ENCODE results near the gene LGI1.

Gene LGI1

DNA sequence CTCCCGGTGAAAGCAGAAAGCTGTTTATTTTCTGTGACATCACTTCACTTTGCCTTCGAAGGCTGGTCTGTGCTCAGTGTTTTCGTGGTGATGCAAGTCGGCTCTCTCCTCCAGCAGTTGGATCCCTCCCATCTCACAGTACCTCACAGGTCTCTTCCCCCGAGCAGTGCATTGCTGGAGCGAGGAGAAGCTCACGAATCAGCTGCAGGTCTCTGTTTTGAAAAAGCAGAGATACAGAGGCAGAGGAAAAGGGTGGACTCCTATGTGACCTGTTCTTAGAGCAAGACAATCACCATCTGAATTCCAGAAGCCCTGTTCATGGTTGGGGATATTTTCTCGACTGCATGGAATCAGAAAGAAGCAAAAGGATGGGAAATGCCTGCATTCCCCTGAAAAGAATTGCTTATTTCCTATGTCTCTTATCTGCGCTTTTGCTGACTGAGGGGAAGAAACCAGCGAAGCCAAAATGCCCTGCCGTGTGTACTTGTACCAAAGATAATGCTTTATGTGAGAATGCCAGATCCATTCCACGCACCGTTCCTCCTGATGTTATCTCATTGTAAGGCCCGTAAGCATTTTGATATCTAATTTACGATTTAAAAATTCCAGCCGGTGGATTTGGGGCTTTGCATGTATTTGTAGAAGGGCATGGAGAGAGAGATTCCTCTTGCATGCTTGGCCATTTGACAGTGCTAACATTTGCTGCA is at the start of gene LGI1:
TSS of gene LGI1 (plus strand) at position 136 of the 707 bp plus-strand sequence. CDS start at position 345, 209 bp downstream.
- Histone ChIP-seq H3K27me3 (ENCODE audit: insufficient read depth, low read length) (no peaks in the 10 kb centered on the region), H3F3A (ENCODE audit: insufficient read depth, low read length) (no peaks in the 10 kb centered on the region), H3K36me3 (ENCODE audit: insufficient read depth, low read length) (no peaks in the 10 kb centered on the region), H3K9ac (ENCODE audit: low read length) (no peak within 1 kb of the TSS), H3K9me3 (ENCODE audit: low read length) (no peaks in the 10 kb centered on the region), H3K9me2 (ENCODE audit: low read depth, low read length) (no peaks in the 10 kb centered on the region), H2AFZ (ENCODE audit: low read length) (no peak within 1 kb of the TSS), H3K79me2 (ENCODE audit: insufficient read depth, low read length) (no peaks in the 10 kb centered on the region), H3K4me2 (ENCODE audit: low read length) (no peak within 1 kb of the TSS), H3K4me1 (ENCODE audit: insufficient read depth, low read length, severe bottlenecking) (no peaks in the 10 kb centered on the region), H3K27ac (ENCODE audit: low read depth, low read length, poor library complexity, severe bottlenecking) (no peak within 1 kb of the TSS), H3K4me3 (ENCODE audit: low read depth, low read length, poor library complexity, severe bottlenecking) (no peak within 1 kb of the TSS), H4K20me1 (ENCODE audit: insufficient read depth, low read length) (no peaks in the 10 kb centered on the region)
- TF ChIP-seq, protein P1, sequence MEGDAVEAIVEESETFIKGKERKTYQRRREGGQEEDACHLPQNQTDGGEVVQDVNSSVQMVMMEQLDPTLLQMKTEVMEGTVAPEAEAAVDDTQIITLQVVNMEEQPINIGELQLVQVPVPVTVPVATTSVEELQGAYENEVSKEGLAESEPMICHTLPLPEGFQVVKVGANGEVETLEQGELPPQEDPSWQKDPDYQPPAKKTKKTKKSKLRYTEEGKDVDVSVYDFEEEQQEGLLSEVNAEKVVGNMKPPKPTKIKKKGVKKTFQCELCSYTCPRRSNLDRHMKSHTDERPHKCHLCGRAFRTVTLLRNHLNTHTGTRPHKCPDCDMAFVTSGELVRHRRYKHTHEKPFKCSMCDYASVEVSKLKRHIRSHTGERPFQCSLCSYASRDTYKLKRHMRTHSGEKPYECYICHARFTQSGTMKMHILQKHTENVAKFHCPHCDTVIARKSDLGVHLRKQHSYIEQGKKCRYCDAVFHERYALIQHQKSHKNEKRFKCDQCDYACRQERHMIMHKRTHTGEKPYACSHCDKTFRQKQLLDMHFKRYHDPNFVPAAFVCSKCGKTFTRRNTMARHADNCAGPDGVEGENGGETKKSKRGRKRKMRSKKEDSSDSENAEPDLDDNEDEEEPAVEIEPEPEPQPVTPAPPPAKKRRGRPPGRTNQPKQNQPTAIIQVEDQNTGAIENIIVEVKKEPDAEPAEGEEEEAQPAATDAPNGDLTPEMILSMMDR (IDR thresholded peaks at IDR 0.05; ENCODE audit: low read length): no peak
- TF ChIP-seq EZH2 (IDR thresholded peaks at IDR 0.05; ENCODE audit: borderline replicate concordance, low read length): no peak

DNA sequence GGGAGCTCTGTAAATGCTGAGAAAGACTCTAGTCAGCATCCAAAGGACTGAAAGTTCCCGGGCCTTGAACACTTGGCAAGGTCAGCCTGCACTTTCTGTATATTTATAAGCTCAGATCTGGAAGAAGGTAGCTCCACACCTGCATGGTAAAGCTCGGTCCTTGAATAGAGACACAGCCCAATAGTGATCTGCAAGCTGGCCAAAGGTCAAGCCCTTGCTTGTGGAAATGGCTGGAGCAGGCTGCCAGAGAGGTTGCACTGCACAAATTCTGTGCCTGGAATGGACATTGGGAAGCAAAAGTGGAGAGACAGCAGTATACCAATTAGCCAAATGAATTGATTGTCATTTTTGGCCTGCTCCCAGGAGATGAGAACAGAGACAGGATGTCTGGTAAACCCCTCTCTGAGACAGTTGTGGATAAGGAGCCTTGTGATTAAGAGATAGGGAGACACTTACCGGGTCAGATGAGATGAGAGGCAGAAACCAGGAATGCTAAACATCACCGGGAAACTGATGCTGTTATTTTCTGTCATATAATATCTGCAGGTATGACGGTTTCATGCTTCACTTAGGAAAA is 47.3 kb upstream of the LGI1 start:
- no peaks in the 10 kb centered on the region for H3K36me3 ChIP-seq (ENCODE audit: insufficient read depth, low read length)
- H3K79me2 ChIP-seq (ENCODE audit: insufficient read depth, low read length): no peaks in the 10 kb centered on the region
- H3K4me3 ChIP-seq (ENCODE audit: low read depth, low read length, poor library complexity, severe bottlenecking): no peak overlapping the region
- no peaks in the 10 kb centered on the region for H3K27me3 ChIP-seq (ENCODE audit: insufficient read depth, low read length)
- H2AFZ ChIP-seq (ENCODE audit: low read length): no peak overlapping the region
- no peak overlapping the region for H3K4me2 ChIP-seq (ENCODE audit: low read length)
- no peaks in the 10 kb centered on the region for H3K9me3 ChIP-seq (ENCODE audit: low read length)
- TF ChIP-seq, protein P1 (IDR thresholded peaks at IDR 0.05; ENCODE audit: low read length): no peak
- TF ChIP-seq EZH2 (IDR thresholded peaks at IDR 0.05; ENCODE audit: borderline replicate concordance, low read length): no peak
- no peaks in the 10 kb centered on the region for H3K4me1 ChIP-seq (ENCODE audit: insufficient read depth, low read length, severe bottlenecking)
- H3K9me2 ChIP-seq (ENCODE audit: low read depth, low read length): no peaks in the 10 kb centered on the region
- no peak overlapping the region for H3K9ac ChIP-seq (ENCODE audit: low read length)
- no peaks in the 10 kb centered on the region for H4K20me1 ChIP-seq (ENCODE audit: insufficient read depth, low read length)
- H3F3A ChIP-seq (ENCODE audit: insufficient read depth, low read length): no peaks in the 10 kb centered on the region
- no peak overlapping the region for H3K27ac ChIP-seq (ENCODE audit: low read depth, low read length, poor library complexity, severe bottlenecking)

DNA sequence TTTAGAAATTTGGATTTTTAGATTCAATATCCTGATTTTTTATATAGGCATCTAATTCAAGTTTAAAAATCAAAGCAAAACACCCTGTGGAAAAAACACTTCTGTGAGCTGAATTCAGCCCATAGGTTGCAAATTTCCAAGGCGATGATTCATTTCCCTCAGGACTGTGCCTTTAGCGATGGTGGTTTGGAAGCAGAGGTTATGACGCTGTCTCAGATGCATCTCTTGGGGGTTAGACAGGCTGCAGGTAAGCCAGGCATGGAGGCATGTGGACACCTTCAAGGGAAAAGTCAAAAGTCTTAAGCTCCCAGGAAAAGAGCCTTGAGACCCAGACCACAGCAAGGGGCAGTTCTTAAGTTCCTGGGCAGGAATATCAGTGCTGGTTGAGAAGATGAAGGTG is 45.8 kb upstream of the LGI1 start:
- Histone ChIP-seq H3K36me3 (ENCODE audit: insufficient read depth, low read length) (no peaks in the 10 kb centered on the region), H3K79me2 (ENCODE audit: insufficient read depth, low read length) (no peaks in the 10 kb centered on the region), H3K27ac (ENCODE audit: low read depth, low read length, poor library complexity, severe bottlenecking) (no peak overlapping the region), H3K4me3 (ENCODE audit: low read depth, low read length, poor library complexity, severe bottlenecking) (no peak overlapping the region), H3K9me3 (ENCODE audit: low read length) (no peaks in the 10 kb centered on the region), H2AFZ (ENCODE audit: low read length) (no peak overlapping the region), H4K20me1 (ENCODE audit: insufficient read depth, low read length) (no peaks in the 10 kb centered on the region), H3F3A (ENCODE audit: insufficient read depth, low read length) (no peaks in the 10 kb centered on the region), H3K27me3 (ENCODE audit: insufficient read depth, low read length) (no peaks in the 10 kb centered on the region), H3K4me2 (ENCODE audit: low read length) (no peak overlapping the region), H3K9me2 (ENCODE audit: low read depth, low read length) (no peaks in the 10 kb centered on the region), H3K9ac (ENCODE audit: low read length) (no peak overlapping the region), H3K4me1 (ENCODE audit: insufficient read depth, low read length, severe bottlenecking) (no peaks in the 10 kb centered on the region)
- TF ChIP-seq, protein P1 (IDR thresholded peaks at IDR 0.05; ENCODE audit: low read length): no peak
- TF ChIP-seq EZH2 (IDR thresholded peaks at IDR 0.05; ENCODE audit: borderline replicate concordance, low read length): no peak
